GM12874 (cell line): ENCODE results near the gene FMNL1.

Experiments
- TF ChIP-seq, protein P1 (sequence below): IDR thresholded peaks from 2 replicates; pipeline ENCODE4 v1.5.1; 2011; ENCODE audit warnings: low read depth, mild to moderate bottlenecking, control low read depth, low read length, moderate library complexity; ENCODE audit not compliant: insufficient read depth

Gene FMNL1

DNA sequence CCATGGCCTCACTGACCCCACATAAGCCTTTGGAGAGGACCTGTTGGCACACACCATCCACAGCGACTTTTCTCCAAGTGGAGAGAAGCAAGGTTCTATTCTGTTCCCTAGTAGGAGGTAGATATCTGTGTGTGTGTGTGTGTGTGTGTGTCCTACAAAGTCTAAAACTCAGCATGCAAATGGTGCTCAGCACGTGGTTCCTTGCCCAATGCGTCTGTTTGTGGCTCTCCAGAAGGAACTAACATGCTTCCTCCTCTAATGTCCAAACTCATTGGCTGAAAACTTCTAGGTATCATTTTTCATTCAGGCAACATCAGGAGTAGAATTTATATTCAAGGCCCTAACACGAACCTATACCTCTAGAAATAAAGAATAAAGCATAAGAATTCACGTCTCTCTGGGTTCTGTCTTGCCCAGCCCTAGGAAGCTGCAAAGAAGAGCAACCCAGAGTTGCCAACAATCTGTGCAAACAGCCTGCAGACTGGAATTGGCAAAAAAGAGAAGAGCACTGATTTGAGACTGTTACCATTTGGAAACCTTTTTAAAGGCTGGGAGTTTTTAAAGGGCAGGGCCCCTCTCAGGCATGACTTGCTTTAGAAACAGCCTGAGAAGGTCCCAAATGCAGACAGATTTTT is 69.6 kb downstream of the FMNL1 start:
- TF ChIP-seq, protein P1, sequence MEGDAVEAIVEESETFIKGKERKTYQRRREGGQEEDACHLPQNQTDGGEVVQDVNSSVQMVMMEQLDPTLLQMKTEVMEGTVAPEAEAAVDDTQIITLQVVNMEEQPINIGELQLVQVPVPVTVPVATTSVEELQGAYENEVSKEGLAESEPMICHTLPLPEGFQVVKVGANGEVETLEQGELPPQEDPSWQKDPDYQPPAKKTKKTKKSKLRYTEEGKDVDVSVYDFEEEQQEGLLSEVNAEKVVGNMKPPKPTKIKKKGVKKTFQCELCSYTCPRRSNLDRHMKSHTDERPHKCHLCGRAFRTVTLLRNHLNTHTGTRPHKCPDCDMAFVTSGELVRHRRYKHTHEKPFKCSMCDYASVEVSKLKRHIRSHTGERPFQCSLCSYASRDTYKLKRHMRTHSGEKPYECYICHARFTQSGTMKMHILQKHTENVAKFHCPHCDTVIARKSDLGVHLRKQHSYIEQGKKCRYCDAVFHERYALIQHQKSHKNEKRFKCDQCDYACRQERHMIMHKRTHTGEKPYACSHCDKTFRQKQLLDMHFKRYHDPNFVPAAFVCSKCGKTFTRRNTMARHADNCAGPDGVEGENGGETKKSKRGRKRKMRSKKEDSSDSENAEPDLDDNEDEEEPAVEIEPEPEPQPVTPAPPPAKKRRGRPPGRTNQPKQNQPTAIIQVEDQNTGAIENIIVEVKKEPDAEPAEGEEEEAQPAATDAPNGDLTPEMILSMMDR: no peak

DNA sequence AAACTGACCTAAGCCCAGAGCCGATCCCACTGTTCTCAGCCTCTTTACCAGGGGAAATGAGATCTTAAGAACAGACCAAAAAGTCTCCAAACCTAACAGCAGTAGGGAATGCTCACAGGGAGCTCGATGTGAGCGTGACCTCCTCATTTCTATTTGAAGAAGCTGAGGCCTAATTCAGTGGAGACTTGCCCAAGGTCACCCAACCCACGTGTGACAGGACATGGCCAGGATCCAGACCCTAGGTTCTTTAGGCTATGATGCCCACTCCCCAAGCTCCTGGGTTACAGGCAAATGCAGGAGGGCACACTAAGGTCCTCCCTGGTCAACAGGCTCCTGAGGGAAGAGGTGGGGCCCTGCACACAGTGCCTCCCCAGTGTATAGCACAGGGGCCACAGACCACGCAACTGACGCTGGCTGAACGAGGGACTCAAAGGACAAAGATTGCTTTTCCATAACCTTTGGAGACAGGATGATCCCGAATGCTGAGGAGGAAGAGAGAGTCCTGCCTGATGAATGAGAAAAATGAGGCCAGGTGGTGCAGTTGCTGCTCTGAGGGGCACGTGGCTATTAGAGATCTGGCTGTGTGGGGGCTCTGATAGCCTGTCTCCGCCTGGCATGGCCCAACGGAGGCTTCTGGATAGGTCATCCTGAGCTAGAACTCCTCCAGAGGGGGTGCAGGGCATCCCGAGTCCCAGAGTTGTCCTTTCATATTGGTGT is 71.2 kb downstream of the FMNL1 start:
- TF ChIP-seq, protein P1: no peak

DNA sequence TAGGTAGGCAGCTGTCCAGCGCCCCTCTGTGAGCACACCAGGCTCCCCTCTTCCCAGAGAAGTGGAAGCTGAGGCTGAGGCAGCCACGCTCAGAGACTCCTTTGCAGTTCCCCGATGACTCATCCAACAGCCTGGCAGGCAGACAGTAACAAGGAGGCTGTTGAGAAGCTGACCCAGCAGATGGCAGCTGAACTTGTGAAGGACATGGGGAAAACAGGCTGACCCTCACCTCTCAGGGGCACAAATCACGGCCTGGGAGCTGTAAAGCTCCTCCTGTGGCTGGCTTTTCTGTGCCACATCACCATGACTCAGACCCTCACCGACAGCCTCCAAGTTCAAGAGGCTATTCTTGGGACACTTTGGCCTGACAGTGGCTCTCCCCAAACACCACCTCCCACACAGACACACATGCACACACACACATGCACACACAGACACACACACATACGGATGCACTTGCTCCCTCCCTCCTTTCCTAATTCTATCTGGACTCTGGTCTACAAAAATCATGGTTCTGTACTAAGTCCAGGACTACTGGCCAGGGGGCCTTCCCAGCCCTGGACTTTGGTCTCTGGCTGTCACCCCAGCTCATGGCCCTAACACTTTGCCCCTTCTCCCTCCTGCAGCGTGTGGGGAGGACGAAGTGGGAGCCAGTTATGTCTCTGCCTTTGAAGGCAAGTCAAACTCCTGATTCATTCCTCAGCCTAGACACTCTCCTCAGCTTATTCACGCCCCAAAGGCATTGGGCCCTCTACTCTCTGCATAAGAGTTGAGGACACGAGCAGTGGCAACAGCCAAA is 71.9 kb downstream of the FMNL1 start:
- TF ChIP-seq, protein P1: no peak

DNA sequence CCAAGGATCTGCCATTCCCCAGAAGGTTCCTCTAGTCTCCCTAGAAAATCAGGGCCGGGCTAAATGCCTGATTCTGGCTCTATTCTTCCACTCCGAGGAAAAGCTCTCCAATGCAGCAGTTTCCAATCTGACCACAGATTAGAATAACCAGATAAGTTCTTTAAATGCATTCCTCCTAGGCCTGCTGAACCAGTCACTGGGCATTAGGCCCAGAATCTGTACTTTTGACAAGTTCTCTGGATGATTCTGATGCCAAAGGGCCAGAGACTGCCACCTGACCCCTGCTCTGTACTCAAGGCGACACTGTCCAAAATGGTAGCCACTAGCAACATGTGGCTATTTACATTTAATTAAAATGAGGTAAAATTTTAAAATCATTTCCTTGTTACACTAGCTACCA is 72.8 kb downstream of the FMNL1 start:
- TF ChIP-seq, protein P1: no peak

DNA sequence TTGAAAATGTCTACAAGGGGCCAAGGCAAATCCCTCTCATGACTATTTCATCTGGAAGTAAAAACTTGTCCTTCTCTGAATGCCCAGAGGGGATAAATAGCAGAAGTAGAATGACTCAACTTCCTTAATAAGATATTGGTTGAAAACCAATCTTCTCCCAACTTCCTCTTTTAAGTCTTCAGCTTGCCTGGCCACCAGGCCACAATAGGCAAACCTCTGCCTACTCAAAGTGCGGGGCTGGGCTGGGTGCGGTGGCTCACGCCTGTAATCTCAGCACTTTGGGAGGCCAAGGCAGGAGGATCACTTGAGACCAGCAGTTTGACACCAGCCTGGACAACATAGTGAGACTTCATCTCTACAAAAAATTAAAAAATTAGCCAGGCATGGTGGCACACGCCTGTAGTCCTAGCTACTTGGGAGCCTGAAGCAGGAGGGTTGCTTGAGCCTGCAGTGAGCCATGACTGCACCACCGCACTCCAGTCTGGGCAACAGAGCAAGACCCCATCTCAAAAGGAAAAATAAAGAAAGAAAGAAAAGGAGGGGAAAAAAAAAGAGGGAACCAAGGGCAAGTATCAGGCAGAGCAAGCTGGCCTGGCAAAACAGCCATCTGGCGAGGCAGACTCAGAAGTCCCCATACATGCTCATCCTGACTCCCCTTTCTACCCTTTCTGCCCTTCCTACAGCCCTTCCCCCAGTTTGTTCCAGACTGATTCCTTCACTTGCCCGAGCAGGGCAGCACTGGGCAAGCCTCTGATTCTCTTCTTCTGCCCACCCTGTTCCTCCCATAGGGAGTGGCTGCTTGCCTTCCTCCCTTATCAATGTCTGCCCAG is 74.5 kb downstream of the FMNL1 start:
- TF ChIP-seq, protein P1: no peak

DNA sequence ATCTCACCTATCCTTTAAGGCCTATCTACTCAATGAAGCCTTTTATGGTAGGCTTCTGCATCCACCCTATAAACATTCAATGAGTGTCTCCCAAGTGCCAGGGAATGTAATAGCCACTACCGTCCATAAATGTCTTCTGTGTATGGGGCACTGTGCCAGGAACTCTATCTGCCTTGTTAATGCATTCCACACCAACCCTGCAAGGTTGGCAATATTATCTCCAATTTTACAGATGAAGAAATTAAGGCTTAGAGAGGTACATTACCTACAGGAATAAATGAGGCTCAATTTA is 75.1 kb downstream of the FMNL1 start:
- TF ChIP-seq, protein P1: no peak
